PC-3 (cell line): ENCODE data around the gene MOB1B.
"Not testable (repeated sequence)": the region's sequence is repeated elsewhere in the genome, so short reads cannot be mapped to it uniquely, and the experiment has no call there.

ENCODE experiments used
- CTCF ChIP-seq: fragments of 300-600 bp; sonication (generic); conservative IDR thresholded peaks from 2 replicates; pipeline ENCODE4 v1.5.1; 2017; ENCODE audit warnings: antibody characterized with exemption, low read depth, mild to moderate bottlenecking, low read length
- EZH2 ChIP-seq: fragments of 300-600 bp; sonication (generic); IDR thresholded peaks from one replicate; pipeline ENCODE4 v1.6.1; 2017; ENCODE audit warnings: antibody characterized with exemption, mild to moderate bottlenecking, low read length; ENCODE audit not compliant: unreplicated experiment

- TF ChIP-seq EZH2, CTCF: not testable (repeated sequence)
Observed at GRCh38 chr4:71017391-71017790, 115.2 kb downstream of the MOB1B start.
